PC-3 (cell line): ENCODE results near the gene PLXNB2. TPM values are rescaled to one million over a fixed set of nuclear protein-coding genes. Genes with fewer than 3 reads are reported as not detected.

Experiments
- ATAC-seq: fragments of 200-7000 bp; cut with Tn5 transposase; 2 replicates; pipeline ENCODE4 v1.9.1; 2020; ENCODE audit warnings: mild to moderate bottlenecking, moderate library complexity
- BruUV-seq: library from RNA; stranded (reverse); fragments of 400-500 nt; replicated peaks from 2 replicates; lab custom pipeline; 2021; lab: Mats Ljungman, UMichigan
- CTCF ChIA-PET: fragments of 300-600 bp; sonication (Branson Sonifier 250); formaldehyde crosslinking; loops from one replicate; lab custom pipeline; 2022; ENCODE audit warnings: antibody characterized with exemption; lab: Charles Lee
- POLR2A ChIA-PET: fragments of 300-600 bp; sonication (Branson Sonifier 250); formaldehyde crosslinking; loops from one replicate; lab custom pipeline; 2022; ENCODE audit warnings: antibody characterized with exemption; ENCODE audit not compliant: unreplicated experiment; lab: Charles Lee
- DNase-seq: peaks from one replicate; pipeline ENCODE4 v3.0.0-alpha.2; 2015
- H2AFZ ChIP-seq: fragments of 300-600 bp; sonication (generic); 2 replicates; pipeline ENCODE4 v1.6.0; 2016; ENCODE audit warnings: antibody characterized with exemption, low read length
- H3F3A ChIP-seq: fragments of 300-600 bp; sonication (generic); one replicate; pipeline ENCODE4 v1.6.0; 2017; ENCODE audit warnings: antibody characterized with exemption, low read length, control low read depth, mild to moderate bottlenecking; ENCODE audit not compliant: unreplicated experiment
- H3K27ac ChIP-seq: fragments of 300-600 bp; sonication (generic); 2 replicates; pipeline ENCODE4 v1.5.1; 2016; ENCODE audit warnings: mild to moderate bottlenecking, low read length
- H3K27me3 ChIP-seq: fragments of 300-600 bp; sonication (generic); 2 replicates; pipeline ENCODE4 v1.6.1; 2016; ENCODE audit warnings: low read length, mixed read lengths
- H3K36me3 ChIP-seq: fragments of 300-600 bp; sonication (generic); 2 replicates; pipeline ENCODE4 v1.6.1; 2016; ENCODE audit warnings: low read depth, mixed run types, low read length, mixed read lengths
- H3K4me1 ChIP-seq: fragments of 300-600 bp; sonication (generic); 2 replicates; pipeline ENCODE4 v1.5.1; 2016; ENCODE audit warnings: low read length; ENCODE audit not compliant: insufficient read depth
- H3K4me2 ChIP-seq: fragments of 300-600 bp; sonication (generic); 2 replicates; pipeline ENCODE4 v1.6.0; 2016; ENCODE audit warnings: low read length
- H3K4me3 ChIP-seq: fragments of 300-600 bp; sonication (generic); 2 replicates; pipeline ENCODE4 v1.5.1; 2016; ENCODE audit warnings: mild to moderate bottlenecking, low read length, mixed read lengths
- H3K79me2 ChIP-seq: fragments of 300-600 bp; sonication (generic); 2 replicates; pipeline ENCODE4 v1.6.1; 2017; ENCODE audit warnings: low read length, mixed read lengths
- H3K9ac ChIP-seq: fragments of 300-600 bp; sonication (generic); 2 replicates; pipeline ENCODE4 v1.6.0; 2016; ENCODE audit warnings: mild to moderate bottlenecking, low read length
- H3K9me2 ChIP-seq: fragments of 300-600 bp; sonication (generic); replicated peaks from 2 replicates; pipeline ENCODE4 v1.6.1; 2016; ENCODE audit warnings: mixed run types, low read length, mixed read lengths
- H3K9me3 ChIP-seq: fragments of 300-600 bp; sonication (generic); 2 replicates; pipeline ENCODE4 v1.6.1; 2016; ENCODE audit warnings: low read length, mixed read lengths
- H4K20me1 ChIP-seq: fragments of 300-600 bp; sonication (generic); 2 replicates; pipeline ENCODE4 v1.6.1; 2016; ENCODE audit warnings: low read length, mixed read lengths
- CTCF ChIP-seq: fragments of 300-600 bp; sonication (generic); conservative IDR thresholded peaks from 2 replicates; pipeline ENCODE4 v1.5.1; 2017; ENCODE audit warnings: antibody characterized with exemption, low read depth, mild to moderate bottlenecking, low read length
- EZH2 ChIP-seq: fragments of 300-600 bp; sonication (generic); IDR thresholded peaks from one replicate; pipeline ENCODE4 v1.6.1; 2017; ENCODE audit warnings: antibody characterized with exemption, mild to moderate bottlenecking, low read length; ENCODE audit not compliant: unreplicated experiment
- EZH2phosphoT487 ChIP-seq: fragments of 300-600 bp; sonication (generic); IDR thresholded peaks from 2 replicates; pipeline ENCODE4 v1.6.1; 2018; ENCODE audit warnings: mild to moderate bottlenecking, antibody characterized with exemption, low read length, borderline replicate concordance
- intact Hi-C: fragments of 100-400 bp; cut with micrococcal nuclease; formaldehyde crosslinking; loops from 2 replicates; pipeline ENCODE4 v1.9.0; 2023
- total RNA-seq: library from RNA; depleted of rRNA; stranded (reverse); fragments of >200 nt; gene quantifications from 2 replicates; pipeline ENCODE4 v1.2.3, GENCODE V29; 2014

PLXNB2 gene
- total RNA-seq, 1 experiment from 2014 or later, result 68.2 TPM

GRCh38 chr22:50262973-50263617, 44.4 kb downstream of the PLXNB2 start:
- Histone ChIP-seq H3K36me3 (no peaks in the 10 kb centered on the region), H2AFZ (no peak overlapping the region), H3K4me3 (no peak overlapping the region), H3K79me2 (peaks cover 10% of the 10 kb centered on the region), H3K9me2 (no peaks in the 10 kb centered on the region), H4K20me1 (no peaks in the 10 kb centered on the region), H3F3A (no peaks in the 10 kb centered on the region), H3K27me3 (no peaks in the 10 kb centered on the region), H3K4me1 (peaks cover 10% of the 10 kb centered on the region), H3K4me2 (no peak overlapping the region), H3K9me3 (no peaks in the 10 kb centered on the region), H3K9ac (no peak overlapping the region), H3K27ac (no peak overlapping the region)
- no TSS peak for BruUV-seq
- DNase-seq (no peak), ATAC-seq (no peak)
- ChIA-PET CTCF (no interaction called here), POLR2A (no interaction called here)
- intact Hi-C loops, result no loop called here
- TF ChIP-seq EZH2 (no peak), CTCF (no peak), EZH2phosphoT487 (no peak)

- H3K27ac ChIP-seq, result no peak overlapping the region
- ATAC-seq (peak; percentile 38), DNase-seq (peak; percentile 43)
- H3K27me3 ChIP-seq, result no peaks in the 10 kb centered on the region
- intact Hi-C loops, result no loop called here
- H3K36me3 ChIP-seq, result no peaks in the 10 kb centered on the region
- no peak overlapping the region for H3K9ac ChIP-seq
- peaks cover 10% of the 10 kb centered on the region for H3K79me2 ChIP-seq
- no TSS peak for BruUV-seq
- no peaks in the 10 kb centered on the region for H3K9me2 ChIP-seq
- no peak overlapping the region for H2AFZ ChIP-seq
- H3K4me1 ChIP-seq, result peaks cover 10% of the 10 kb centered on the region
- no peak for TF ChIP-seq EZH2phosphoT487
- no peak for TF ChIP-seq CTCF
- no peak for TF ChIP-seq EZH2
- H3K4me3 ChIP-seq, result no peak overlapping the region
- H3K4me2 ChIP-seq, result peak overlapping the region; percentile 41; the same call in 1 of the 2 replicates
- H3F3A ChIP-seq, result no peaks in the 10 kb centered on the region
- H4K20me1 ChIP-seq, result no peaks in the 10 kb centered on the region
- no peaks in the 10 kb centered on the region for H3K9me3 ChIP-seq
- POLR2A ChIA-PET, result no interaction called here
- CTCF ChIA-PET, result no interaction called here
Measured at GRCh38 chr22:50262460-50262911, 45.0 kb downstream of the PLXNB2 start.
